ENCODE measurements around the gene IGSF10. TPM values are rescaled to one million over a fixed set of nuclear protein-coding genes. Genes with fewer than 3 reads are reported as not detected.

Gene IGSF10
- polyA plus RNA-seq, 1 of the 3 experiments (the other 2 are of a cell fraction) = 15.3 TPM

GRCh38 chr3:151443583-151443982 is 17.3 kb downstream of the IGSF10 start:
- H3F3A ChIP-seq (replicated peaks; ENCODE audit: insufficient read depth) = no peaks in the 10 kb centered on the region
- TF ChIP-seq CHD2 (IDR thresholded peaks at IDR 0.05; ENCODE audit: low read length, partially characterized antibody) = no peak
- TF ChIP-seq SMC3 (IDR thresholded peaks at IDR 0.05; ENCODE audit: low read depth, low read length) = no peak
- no peak for TF ChIP-seq GATA2 (CRISPR knock-in tag; IDR thresholded peaks at IDR 0.05)
- no peak for TF ChIP-seq USF1 (IDR thresholded peaks at IDR 0.05; ENCODE audit: borderline replicate concordance, low read depth)
- peak; percentile 94 for TF ChIP-seq REST (IDR thresholded peaks at IDR 0.05; ENCODE audit: low read depth, low read length)
- no peak overlapping the region for H2AFZ ChIP-seq (ENCODE audit: low read depth)
- no peaks in the 10 kb centered on the region for H3K4me1 ChIP-seq (ENCODE audit: control insufficient read depth in 1 of 2, insufficient read depth in 2 of 2, low read depth in 1 of 2, low read length in 1 of 2)
- H3K9ac ChIP-seq = no peak overlapping the region
- CTCF ChIA-PET = interaction anchor here (0.8 kb wide), 1 partner anchor 395 kb away, joined by 3 read pairs; no protein-coding TSS in a partner anchor
- DNase-seq = no peak
- H3K36me3 ChIP-seq (replicated peaks in 1 of 2; ENCODE audit: control insufficient read depth in 1 of 2, insufficient read depth in 2 of 2, low read length in 1 of 2) = peaks cover 0 to 9% of the 10 kb centered on the region in 2 experiments
- H3K79me2 ChIP-seq (ENCODE audit: insufficient read depth) = no peaks in the 10 kb centered on the region
- H3K9me3 ChIP-seq = no peaks in the 10 kb centered on the region
- H3K4me3 ChIP-seq (ENCODE audit: low read depth in 2 of 2, low read length in 1 of 2) = no peak overlapping the region
- POLR2A ChIA-PET = no interaction called here
- no peaks in the 10 kb centered on the region for H3K9me2 ChIP-seq
- H3K27me3 ChIP-seq (ENCODE audit: insufficient read depth) = no peaks in the 10 kb centered on the region; the same call in 1 of the 2 replicates
- no peaks in the 10 kb centered on the region for H4K20me1 ChIP-seq (ENCODE audit: insufficient read depth)
- 60% methylated on average over 7 of the region's 7 CpGs for WGBS (ENCODE audit: low lambda C conversion rate)
- no peak overlapping the region for H3K27ac ChIP-seq (ENCODE audit: low read depth in 2 of 2, low read length in 1 of 2)
- no peak overlapping the region for H3K4me2 ChIP-seq

- ChIA-PET POLR2A (no interaction called here), CTCF (interaction anchor here (0.5 to 4.9 kb wide), 6 partner anchors 20 to 1155 kb away, joined by 3 to 45 read pairs (median 9); partner anchors contain the start of gene IGSF10)
- H3K4me1 ChIP-seq (ENCODE audit: control insufficient read depth in 1 of 2, insufficient read depth in 2 of 2, low read depth in 1 of 2, low read length in 1 of 2) = no peaks in the 10 kb centered on the region
- H3K27ac ChIP-seq (ENCODE audit: low read depth in 2 of 2, low read length in 1 of 2) = no peak overlapping the region
- DNase-seq = no peak
- H2AFZ ChIP-seq (ENCODE audit: low read depth) = no peak overlapping the region
- H3K79me2 ChIP-seq (ENCODE audit: insufficient read depth) = no peaks in the 10 kb centered on the region
- no peak overlapping the region for H3K4me3 ChIP-seq (ENCODE audit: low read depth in 2 of 2, low read length in 1 of 2)
- TF ChIP-seq USF1 (IDR thresholded peaks at IDR 0.05; ENCODE audit: borderline replicate concordance, low read depth) (no peak), JUND (IDR thresholded peaks at IDR 0.05) (no peak), RXRA (IDR thresholded peaks at IDR 0.05; ENCODE audit: borderline replicate concordance, low read depth) (no peak), MXI1 (IDR thresholded peaks at IDR 0.05; ENCODE audit: low read depth, low read length) (no peak), FOXM1 (IDR thresholded peaks at IDR 0.05; ENCODE audit: low read depth) (no peak), CTCF (IDR thresholded peaks at IDR 0.05) (no peak), GABPA (IDR thresholded peaks at IDR 0.05; ENCODE audit: low read depth) (no peak)
- 56% methylated on average over 1 of the region's 1 CpG for WGBS (ENCODE audit: low lambda C conversion rate)
- no peaks in the 10 kb centered on the region for H3K9me3 ChIP-seq
- H3K36me3 ChIP-seq (replicated peaks in 1 of 2; ENCODE audit: control insufficient read depth in 1 of 2, insufficient read depth in 2 of 2, low read length in 1 of 2) = peaks cover 0 to 9% of the 10 kb centered on the region in 2 experiments
- H3K9me2 ChIP-seq = no peaks in the 10 kb centered on the region
- no peaks in the 10 kb centered on the region for H3K27me3 ChIP-seq (ENCODE audit: insufficient read depth)
- H3F3A ChIP-seq (replicated peaks; ENCODE audit: insufficient read depth) = peaks cover 3% of the 10 kb centered on the region
- no peak overlapping the region for H3K9ac ChIP-seq
- no peak overlapping the region for H3K4me2 ChIP-seq
- no peaks in the 10 kb centered on the region for H4K20me1 ChIP-seq (ENCODE audit: insufficient read depth)
Measured at GRCh38 chr3:151440940-151441339, 19.9 kb downstream of the IGSF10 start.
